Keratinocyte (primary cell): ENCODE results near the gene CDKAL1. TPM values are rescaled to one million over a fixed set of nuclear protein-coding genes. Genes with fewer than 3 reads are reported as not detected.
A peak's percentile ranks its signal among the peaks of the same experiment; 100 is the strongest.

Source experiments
- DNase-seq: peaks from one replicate; pipeline ENCODE4 v3.0.0-alpha.2; 2011; ENCODE audit warnings: low read depth, missing footprints, low spot score
- FAIRE-seq: peaks from 2 replicates; lab custom pipeline; 2011; peaks lifted over from hg19 to GRCh38; lab: Jason Lieb, UNC
- H2AFZ ChIP-seq: 2 replicates; pipeline ENCODE4 v1.6.0; 2012; ENCODE audit warnings: low read length, control low read depth, inconsistent platforms; ENCODE audit not compliant: control insufficient read depth
- H3K27ac ChIP-seq: 2 replicates; pipeline ENCODE4 v1.5.1; 2011; ENCODE audit warnings: low read length; ENCODE audit not compliant: control insufficient read depth, insufficient read depth
- H3K27me3 ChIP-seq: 3 replicates; pipeline ENCODE4 v1.6.0; 2011; ENCODE audit warnings: low read length; ENCODE audit not compliant: control insufficient read depth, insufficient read depth; ENCODE audit errors: extremely low read depth
- H3K36me3 ChIP-seq, 2 experiments: 2 replicates in 1 of 2; 3 replicates in 1 of 2; pipeline ENCODE4 v1.5.1; 2011; ENCODE audit warnings: low read length in 2 of 2, mild to moderate bottlenecking in 1 of 2; ENCODE audit not compliant: control insufficient read depth in 2 of 2, insufficient read depth in 2 of 2; ENCODE audit errors: extremely low read depth in 1 of 2
- H3K4me1 ChIP-seq: 3 replicates; pipeline ENCODE4 v1.5.1; 2011; ENCODE audit warnings: low read length; ENCODE audit not compliant: control insufficient read depth, insufficient read depth; ENCODE audit errors: extremely low read depth
- H3K4me2 ChIP-seq: 3 replicates; pipeline ENCODE4 v1.6.0; 2011; ENCODE audit warnings: low read depth, low read length; ENCODE audit not compliant: control insufficient read depth, insufficient read depth; ENCODE audit errors: extremely low read depth
- H3K4me3 ChIP-seq, 3 experiments: fragments of 200-600 bp in 1 of 3; sonication (generic) in 1 of 3; 2 replicates in 2 of 3; 3 replicates in 1 of 3; pipeline ENCODE4 v1.5.1; 2011 to 2016; ENCODE audit warnings: low read length in 3 of 3, mild to moderate bottlenecking in 3 of 3, control low read depth in 2 of 3, inconsistent platforms in 1 of 3, low read depth in 1 of 3, mixed read lengths in 1 of 3, mixed run types in 1 of 3, moderate library complexity in 1 of 3; ENCODE audit not compliant: control insufficient read depth in 2 of 3, insufficient read depth in 2 of 3; ENCODE audit errors: extremely low read depth in 1 of 3
- H3K79me2 ChIP-seq: 2 replicates; pipeline ENCODE4 v1.6.0; 2012; ENCODE audit warnings: low read length; ENCODE audit not compliant: control insufficient read depth, insufficient read depth
- H3K9ac ChIP-seq: 3 replicates; pipeline ENCODE4 v1.6.0; 2011; ENCODE audit warnings: low read length; ENCODE audit not compliant: control insufficient read depth, insufficient read depth; ENCODE audit errors: extremely low read depth
- H3K9me1 ChIP-seq: 3 replicates; pipeline ENCODE4 v1.6.0; 2011; ENCODE audit warnings: low read length; ENCODE audit not compliant: control insufficient read depth, insufficient read depth; ENCODE audit errors: extremely low read depth
- H3K9me3 ChIP-seq: 2 replicates; pipeline ENCODE4 v1.5.1; 2012; ENCODE audit warnings: low read depth, low read length; ENCODE audit not compliant: control insufficient read depth
- H4K20me1 ChIP-seq: 3 replicates; pipeline ENCODE4 v1.6.0; 2011; ENCODE audit warnings: low read length; ENCODE audit not compliant: control insufficient read depth, insufficient read depth; ENCODE audit errors: extremely low read depth
- CTCF ChIP-seq, 3 experiments: IDR thresholded peaks in 1 of 3; conservative IDR thresholded peaks in 1 of 3; optimal IDR thresholded peaks in 1 of 3; 2 replicates in 2 of 3; 3 replicates in 1 of 3; pipeline versions ENCODE3 to v1.5.1; 2011; ENCODE audit warnings: low read length in 3 of 3, mild to moderate bottlenecking in 3 of 3, moderate library complexity in 2 of 3, control low read depth in 1 of 3, inconsistent platforms in 1 of 3; ENCODE audit not compliant: insufficient read depth in 2 of 3; ENCODE audit errors: extremely low read depth in 1 of 3
- EZH2 ChIP-seq: IDR thresholded peaks from one replicate; pipeline ENCODE4 v1.6.1; 2012; ENCODE audit warnings: inconsistent platforms, mild to moderate bottlenecking, low read length, moderate library complexity
- dilution Hi-C: fragments of 300-500 bp; cut with MboI; formaldehyde crosslinking; loops from one replicate; pipeline ENCODE4 v1.7.0; 2020; ENCODE audit warnings: low sequenced_read_pairs; ENCODE audit not compliant: extremely low pct_ligation_motif_present
- polyA plus RNA-seq, 5 experiments: library from polyadenylated mRNA; depleted of rRNA in 3 of 5; stranded (reverse) in 3 of 5; stranded (forward) in 1 of 5; unstranded in 1 of 5; fragments of >200 nt; gene quantifications; 1 replicate in 1 of 5; 2 replicates in 3 of 5; 3 replicates in 1 of 5; pipeline versions ENCODE4 v1.2.1 to v1.2.3, GENCODE V29; 2011 to 2012; ENCODE audit warnings: missing spikeins in 2 of 5, low read depth in 1 of 5, low replicate concordance in 1 of 5

CDKAL1 gene
- polyA plus RNA-seq, 1 donor (not counting 4 experiments of a cell fraction or from before 2014, with no cell fraction given): 5.6 TPM

GRCh38 chr6:20812776-20813175 is 278.5 kb downstream of the CDKAL1 start:
- Histone ChIP-seq H3K9me1 (no peaks in the 10 kb centered on the region), H3K4me1 (peaks cover 15% of the 10 kb centered on the region), H3K27me3 (no peaks in the 10 kb centered on the region), H2AFZ (no peak overlapping the region), H3K79me2 (no peaks in the 10 kb centered on the region), H3K4me2 (no peak overlapping the region), H3K27ac (no peak overlapping the region), H3K4me3 (no peak overlapping the region), H4K20me1 (no peaks in the 10 kb centered on the region), H3K9ac (no peak overlapping the region), H3K9me3 (no peaks in the 10 kb centered on the region), H3K36me3 (no peaks in the 10 kb centered on the region)
- no peak for DNase-seq
- FAIRE-seq: peak; percentile 5
- TF ChIP-seq CTCF (optimal IDR thresholded peaks at IDR 0.05 in 1 of 3, IDR thresholded peaks at IDR 0.05 in 1 of 3, conservative IDR thresholded peaks at IDR 0.05 in 1 of 3; ENCODE audit: extremely low read depth in 1 of 3, insufficient read depth in 2 of 3, low read length in 3 of 3) (no peak), EZH2 (no peak)
- dilution Hi-C loops: no loop called here

GRCh38 chr6:20814494-20814893 is 280.2 kb downstream of the CDKAL1 start:
- Histone ChIP-seq H3K4me3 (no peak overlapping the region), H3K9ac (no peak overlapping the region), H4K20me1 (no peaks in the 10 kb centered on the region), H3K36me3 (no peaks in the 10 kb centered on the region), H3K4me2 (no peak overlapping the region), H3K4me1 (peaks cover 15% of the 10 kb centered on the region), H3K9me3 (no peaks in the 10 kb centered on the region), H3K27ac (no peak overlapping the region), H3K27me3 (no peaks in the 10 kb centered on the region), H3K9me1 (no peaks in the 10 kb centered on the region), H2AFZ (no peak overlapping the region), H3K79me2 (no peaks in the 10 kb centered on the region)
- TF ChIP-seq CTCF (optimal IDR thresholded peaks at IDR 0.05 in 1 of 3, IDR thresholded peaks at IDR 0.05 in 1 of 3, conservative IDR thresholded peaks at IDR 0.05 in 1 of 3; ENCODE audit: extremely low read depth in 1 of 3, insufficient read depth in 2 of 3, low read length in 3 of 3) (no peak), EZH2 (no peak)
- dilution Hi-C loops: no loop called here
- FAIRE-seq (peak; percentile 9), DNase-seq (no peak)
